ENCODE data around the gene ELOVL6. TPM values are rescaled to one million over a fixed set of nuclear protein-coding genes. Genes with fewer than 3 reads are reported as not detected.

ELOVL6 gene
- total RNA-seq, 4 donors from 2014 or later, result 11.3 to 31.6 (median 24.2) TPM

DNA sequence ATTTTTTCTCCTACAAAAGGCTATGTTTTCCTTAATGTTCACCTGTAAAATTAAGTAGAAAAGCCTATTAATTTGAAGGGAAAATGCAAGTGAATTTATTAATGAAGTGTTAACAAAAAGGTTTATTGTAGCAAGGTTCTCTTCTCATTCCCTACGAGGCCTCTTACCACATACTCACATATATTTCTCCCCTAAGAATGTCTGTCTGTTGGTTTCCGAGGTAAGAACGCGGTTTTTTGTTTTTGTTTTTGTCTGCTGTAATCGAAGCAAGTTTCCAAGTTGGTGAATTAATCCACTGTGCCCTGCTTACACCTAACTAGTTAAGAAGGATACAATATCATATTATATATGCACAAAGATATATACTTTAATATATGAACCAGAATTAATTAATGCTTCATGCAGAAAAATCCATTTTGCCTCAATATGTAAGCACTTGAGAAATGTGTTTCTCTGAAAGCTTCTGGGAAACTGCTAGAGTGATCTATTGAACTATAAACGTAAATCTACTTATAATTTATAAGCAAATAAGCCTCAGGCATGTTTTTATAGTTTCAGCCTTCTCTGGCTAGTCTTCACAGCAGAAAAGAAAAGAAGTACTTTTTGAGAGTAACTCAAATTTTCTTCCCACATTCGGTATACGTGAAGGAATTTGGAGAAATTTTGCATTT lies 164.9 kb downstream of the ELOVL6 start:
- no peaks in the 10 kb centered on the region for H3K27me3 ChIP-seq
- no peak overlapping the region for H3K27ac ChIP-seq
- H3K36me3 ChIP-seq, result no peaks in the 10 kb centered on the region
- H3K9me3 ChIP-seq, result no peaks in the 10 kb centered on the region
- TF ChIP-seq POLR2AphosphoS5 (IDR thresholded peaks at IDR 0.05) (no peak), POLR2A (IDR thresholded peaks at IDR 0.05) (no peak), EP300 (IDR thresholded peaks at IDR 0.05) (no peak)
- TF ChIP-seq, protein P1, sequence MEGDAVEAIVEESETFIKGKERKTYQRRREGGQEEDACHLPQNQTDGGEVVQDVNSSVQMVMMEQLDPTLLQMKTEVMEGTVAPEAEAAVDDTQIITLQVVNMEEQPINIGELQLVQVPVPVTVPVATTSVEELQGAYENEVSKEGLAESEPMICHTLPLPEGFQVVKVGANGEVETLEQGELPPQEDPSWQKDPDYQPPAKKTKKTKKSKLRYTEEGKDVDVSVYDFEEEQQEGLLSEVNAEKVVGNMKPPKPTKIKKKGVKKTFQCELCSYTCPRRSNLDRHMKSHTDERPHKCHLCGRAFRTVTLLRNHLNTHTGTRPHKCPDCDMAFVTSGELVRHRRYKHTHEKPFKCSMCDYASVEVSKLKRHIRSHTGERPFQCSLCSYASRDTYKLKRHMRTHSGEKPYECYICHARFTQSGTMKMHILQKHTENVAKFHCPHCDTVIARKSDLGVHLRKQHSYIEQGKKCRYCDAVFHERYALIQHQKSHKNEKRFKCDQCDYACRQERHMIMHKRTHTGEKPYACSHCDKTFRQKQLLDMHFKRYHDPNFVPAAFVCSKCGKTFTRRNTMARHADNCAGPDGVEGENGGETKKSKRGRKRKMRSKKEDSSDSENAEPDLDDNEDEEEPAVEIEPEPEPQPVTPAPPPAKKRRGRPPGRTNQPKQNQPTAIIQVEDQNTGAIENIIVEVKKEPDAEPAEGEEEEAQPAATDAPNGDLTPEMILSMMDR (IDR thresholded peaks at IDR 0.05), result no peak
- no peak for DNase-seq (ENCODE audit: low spot score in 2 of 2)
- WGBS, result 42% methylated on average over 8 of the region's 8 CpGs
- H3K4me1 ChIP-seq, result no peaks in the 10 kb centered on the region
- no peak overlapping the region for H3K4me3 ChIP-seq

DNA sequence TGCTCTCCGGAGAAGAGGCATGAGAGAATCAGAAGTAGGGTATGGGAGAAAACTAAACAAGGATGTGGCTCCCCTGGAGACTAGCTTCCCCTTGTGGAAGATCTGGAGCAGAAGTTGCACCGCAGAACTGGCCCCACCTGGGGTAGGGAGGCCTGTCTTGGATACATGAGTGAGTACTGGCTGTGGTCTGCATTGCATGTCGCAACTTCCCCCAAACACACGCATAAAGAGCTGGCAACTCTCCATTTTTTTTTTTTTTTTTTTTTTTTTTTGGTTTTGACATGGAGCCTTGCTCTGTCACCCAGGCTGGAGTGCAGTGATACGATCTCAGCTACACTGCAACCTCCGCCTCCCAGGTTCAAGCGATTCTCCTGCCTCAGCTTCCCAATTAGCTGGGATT lies 165.8 kb downstream of the ELOVL6 start:
- DNase-seq (ENCODE audit: low spot score in 2 of 2), result no peak
- Histone ChIP-seq H3K4me3 (no peak overlapping the region), H3K9me3 (no peaks in the 10 kb centered on the region), H3K4me1 (no peaks in the 10 kb centered on the region), H3K27me3 (no peaks in the 10 kb centered on the region), H3K36me3 (no peaks in the 10 kb centered on the region), H3K27ac (no peak overlapping the region)
- no peak for TF ChIP-seq EP300 (IDR thresholded peaks at IDR 0.05)
- 76% methylated on average over 7 of the region's 7 CpGs for WGBS

DNA sequence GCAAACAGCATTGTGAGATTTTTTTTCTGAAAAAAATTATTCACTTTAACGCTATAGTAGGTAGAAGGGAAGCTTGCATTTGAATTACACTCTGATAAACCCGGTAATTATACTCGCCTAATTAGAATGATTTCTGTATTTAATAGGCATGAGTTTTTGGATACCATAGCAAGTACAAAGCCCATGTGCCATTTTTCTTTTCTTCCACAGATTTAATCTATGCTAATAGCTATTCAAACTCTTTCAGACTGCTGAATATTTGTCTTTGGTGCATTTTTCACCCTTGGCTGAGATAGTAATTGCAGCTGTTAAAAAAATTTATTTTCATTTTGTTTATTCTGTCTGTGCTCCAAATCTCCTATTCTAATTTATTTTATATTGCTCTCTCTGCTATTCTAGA lies 172.7 kb downstream of the ELOVL6 start:
- Histone ChIP-seq H3K4me3 (no peak overlapping the region), H3K27me3 (no peaks in the 10 kb centered on the region), H3K36me3 (no peaks in the 10 kb centered on the region), H3K27ac (no peak overlapping the region), H3K4me1 (no peaks in the 10 kb centered on the region), H3K9me3 (no peaks in the 10 kb centered on the region)
- no peak for TF ChIP-seq POLR2A (IDR thresholded peaks at IDR 0.05)
- TF ChIP-seq POLR2AphosphoS5 (IDR thresholded peaks at IDR 0.05), result no peak
- no peak for TF ChIP-seq EP300 (IDR thresholded peaks at IDR 0.05)
- TF ChIP-seq, protein P1 (IDR thresholded peaks at IDR 0.05), result no peak
- 80% methylated on average over 3 of the region's 3 CpGs for WGBS
- DNase-seq (ENCODE audit: low spot score in 2 of 2), result no peak

GRCh38 chr4:110025056-110025455 lies 173.4 kb downstream of the ELOVL6 start:
- Histone ChIP-seq H3K27me3 (no peaks in the 10 kb centered on the region), H3K9me3 (no peaks in the 10 kb centered on the region), H3K4me3 (no peak overlapping the region), H3K27ac (no peak overlapping the region), H3K36me3 (no peaks in the 10 kb centered on the region), H3K4me1 (no peaks in the 10 kb centered on the region)
- no peak for TF ChIP-seq EP300 (IDR thresholded peaks at IDR 0.05)
- TF ChIP-seq, protein P1 (IDR thresholded peaks at IDR 0.05), result no peak
- no peak for TF ChIP-seq POLR2A (IDR thresholded peaks at IDR 0.05)
- no peak for TF ChIP-seq POLR2AphosphoS5 (IDR thresholded peaks at IDR 0.05)
- 100% methylated on average over 1 of the region's 1 CpG for WGBS
- DNase-seq (ENCODE audit: low spot score in 2 of 2), result no peak

- Histone ChIP-seq H3K27ac (no peak overlapping the region), H3K4me1 (no peaks in the 10 kb centered on the region), H3K36me3 (no peaks in the 10 kb centered on the region), H3K9me3 (no peaks in the 10 kb centered on the region), H3K27me3 (no peaks in the 10 kb centered on the region), H3K4me3 (no peak overlapping the region)
- TF ChIP-seq, protein P1 (IDR thresholded peaks at IDR 0.05), result no peak
- no peak for TF ChIP-seq POLR2A (IDR thresholded peaks at IDR 0.05)
- TF ChIP-seq POLR2AphosphoS5 (IDR thresholded peaks at IDR 0.05), result no peak
- no peak for TF ChIP-seq EP300 (IDR thresholded peaks at IDR 0.05)
- WGBS, result 88% methylated on average over 4 of the region's 4 CpGs
- no peak for DNase-seq (ENCODE audit: low spot score in 2 of 2)
Observed at GRCh38 chr4:110022457-110022856, 176.0 kb downstream of the ELOVL6 start.
